Activated naive CD8-positive, alpha-beta T cell treated with anti-CD3 and anti-CD28 coated beads, Interleukin-2, amount 50 U/mL, for 16 hours (primary cell): ENCODE data around the gene LSAMP.
A peak's percentile ranks its signal among the peaks of the same experiment; 100 is the strongest.
"Not testable (repeated sequence)": the region's sequence is repeated elsewhere in the genome, so short reads cannot be mapped to it uniquely, and the experiment has no call there.

Experiments
- DNase-seq: peaks from one replicate; pipeline ENCODE4 v3.0.0-alpha.2; 2020; ENCODE audit warnings: low read depth, low spot score

The LSAMP gene

GRCh38 chr3:115844729-115845128 lies 600.6 kb downstream of the LSAMP start:
- DNase-seq: not testable (repeated sequence)

- no peak for DNase-seq
These were observed 602.1 kb downstream of the LSAMP start for GRCh38 chr3:115843206-115843605.

- no peak for DNase-seq
These were observed 606.0 kb downstream of the LSAMP start for GRCh38 chr3:115839246-115839645.

- no peak for DNase-seq
These were observed 606.5 kb downstream of the LSAMP start for GRCh38 chr3:115838786-115839185.

- DNase-seq: no peak
These were observed 608.3 kb downstream of the LSAMP start for GRCh38 chr3:115836944-115837343.

- no peak for DNase-seq
These were observed 609.3 kb downstream of the LSAMP start for GRCh38 chr3:115835946-115836345.

GRCh38 chr3:115834068-115834467 lies 611.2 kb downstream of the LSAMP start:
- no peak for DNase-seq

- no peak for DNase-seq
These were observed 612.2 kb downstream of the LSAMP start for GRCh38 chr3:115833074-115833473.

GRCh38 chr3:115832265-115832664 lies 613.0 kb downstream of the LSAMP start:
- no peak for DNase-seq

GRCh38 chr3:115831864-115832263 lies 613.4 kb downstream of the LSAMP start:
- DNase-seq: no peak

- no peak for DNase-seq
These were observed 614.4 kb downstream of the LSAMP start for GRCh38 chr3:115830764-115831395.

- no peak for DNase-seq
These were observed 616.9 kb downstream of the LSAMP start for GRCh38 chr3:115828401-115828800.

- DNase-seq: no peak
These were observed 617.8 kb downstream of the LSAMP start for GRCh38 chr3:115827495-115827894.

GRCh38 chr3:115825046-115825445 lies 620.2 kb downstream of the LSAMP start:
- no peak for DNase-seq

GRCh38 chr3:115823083-115823482 lies 622.2 kb downstream of the LSAMP start:
- no peak for DNase-seq

GRCh38 chr3:115822579-115822978 lies 622.7 kb downstream of the LSAMP start:
- no peak for DNase-seq

- peak; percentile 7 for DNase-seq
These were observed 625.4 kb downstream of the LSAMP start for GRCh38 chr3:115819785-115820384.

GRCh38 chr3:115814778-115815380 lies 630.4 kb downstream of the LSAMP start:
- peak; percentile 25 for DNase-seq

GRCh38 chr3:115814006-115814405 lies 631.3 kb downstream of the LSAMP start:
- no peak for DNase-seq

- no peak for DNase-seq
These were observed 636.5 kb downstream of the LSAMP start for GRCh38 chr3:115808816-115809215.

GRCh38 chr3:115808244-115808643 lies 637.0 kb downstream of the LSAMP start:
- DNase-seq: no peak

- no peak for DNase-seq
These were observed 638.8 kb downstream of the LSAMP start for GRCh38 chr3:115806501-115806900.

GRCh38 chr3:115805520-115805919 lies 639.8 kb downstream of the LSAMP start:
- DNase-seq: no peak
